ENCODE data around the gene JMJD1C. TPM values are rescaled to one million over a fixed set of nuclear protein-coding genes. Genes with fewer than 3 reads are reported as not detected.

JMJD1C gene
- total RNA-seq, 1 donor from 2014 or later = 105 TPM

- no peak for DNase-seq (ENCODE audit: extremely low spot score in 2 of 2)
- Histone ChIP-seq H3K9me3 (no peaks in the 10 kb centered on the region), H3K4me3 (no peak overlapping the region), H3K4me1 (peaks cover 13% of the 10 kb centered on the region), H3K27me3 (no peaks in the 10 kb centered on the region), H3K36me3 (no peaks in the 10 kb centered on the region), H3K27ac (no peak overlapping the region)
- intact Hi-C loops (cut with DNase I) = no loop called here
- TF ChIP-seq CTCF (IDR thresholded peaks at IDR 0.05) = no peak
- TF ChIP-seq POLR2A (IDR thresholded peaks at IDR 0.05) = no peak
- TF ChIP-seq POLR2AphosphoS5 (IDR thresholded peaks at IDR 0.05; ENCODE audit: insufficient read depth in 1 of 2, low read depth in 1 of 2) = no peak
Observed at GRCh38 chr10:63480237-63480636, 14.5 kb upstream of the JMJD1C start.

DNA sequence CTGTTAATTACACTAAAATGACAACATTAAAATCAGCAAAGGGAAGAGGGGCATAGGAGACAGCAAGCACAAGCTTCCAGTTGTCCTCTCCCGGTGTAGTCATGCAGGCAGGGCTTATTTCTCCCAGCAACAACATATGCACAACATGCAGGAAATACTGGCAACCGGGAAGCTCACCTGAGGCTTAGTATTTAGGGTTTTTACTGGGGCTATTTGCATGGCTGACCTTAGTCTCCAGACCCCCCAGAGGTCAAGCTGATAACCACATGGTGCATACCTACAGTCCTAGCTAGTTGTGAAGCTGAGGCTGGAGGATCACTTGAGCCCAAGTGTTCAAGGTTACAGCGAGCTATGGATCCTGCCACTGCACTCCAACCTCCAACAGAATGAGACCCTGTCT lies 12.8 kb upstream of the JMJD1C start:
- no peaks in the 10 kb centered on the region for H3K9me3 ChIP-seq
- no peak for DNase-seq (ENCODE audit: extremely low spot score in 2 of 2)
- no peaks in the 10 kb centered on the region for H3K36me3 ChIP-seq
- intact Hi-C loops (cut with DNase I) = no loop called here
- TF ChIP-seq POLR2AphosphoS5 (IDR thresholded peaks at IDR 0.05; ENCODE audit: insufficient read depth in 1 of 2, low read depth in 1 of 2) = no peak
- TF ChIP-seq POLR2A (IDR thresholded peaks at IDR 0.05) = no peak
- no peak for TF ChIP-seq CTCF (IDR thresholded peaks at IDR 0.05)
- H3K4me3 ChIP-seq = no peak overlapping the region
- no peak overlapping the region for H3K27ac ChIP-seq
- no peaks in the 10 kb centered on the region for H3K27me3 ChIP-seq
- peaks cover 13% of the 10 kb centered on the region for H3K4me1 ChIP-seq

GRCh38 chr10:63477927-63478326 lies 12.2 kb upstream of the JMJD1C start:
- no peak for DNase-seq (ENCODE audit: extremely low spot score in 2 of 2)
- Histone ChIP-seq H3K9me3 (no peaks in the 10 kb centered on the region), H3K27ac (no peak overlapping the region), H3K36me3 (no peaks in the 10 kb centered on the region), H3K4me1 (peaks cover 13% of the 10 kb centered on the region), H3K27me3 (no peaks in the 10 kb centered on the region), H3K4me3 (no peak overlapping the region)
- intact Hi-C loops (cut with DNase I) = no loop called here
- no peak for TF ChIP-seq CTCF (IDR thresholded peaks at IDR 0.05)
- TF ChIP-seq POLR2A (IDR thresholded peaks at IDR 0.05) = no peak
- no peak for TF ChIP-seq POLR2AphosphoS5 (IDR thresholded peaks at IDR 0.05; ENCODE audit: insufficient read depth in 1 of 2, low read depth in 1 of 2)

- Histone ChIP-seq H3K9me3 (no peaks in the 10 kb centered on the region), H3K36me3 (no peaks in the 10 kb centered on the region), H3K4me1 (no peaks in the 10 kb centered on the region), H3K27ac (no peak overlapping the region), H3K4me3 (no peak overlapping the region), H3K27me3 (no peaks in the 10 kb centered on the region)
- intact Hi-C loops (cut with DNase I) = no loop called here
- TF ChIP-seq POLR2A (IDR thresholded peaks at IDR 0.05) (no peak), CTCF (IDR thresholded peaks at IDR 0.05) (no peak), POLR2AphosphoS5 (IDR thresholded peaks at IDR 0.05; ENCODE audit: insufficient read depth in 1 of 2, low read depth in 1 of 2) (no peak)
- DNase-seq (ENCODE audit: extremely low spot score in 2 of 2) = no peak
Observed at GRCh38 chr10:63474488-63474887, 8.7 kb upstream of the JMJD1C start.

DNA sequence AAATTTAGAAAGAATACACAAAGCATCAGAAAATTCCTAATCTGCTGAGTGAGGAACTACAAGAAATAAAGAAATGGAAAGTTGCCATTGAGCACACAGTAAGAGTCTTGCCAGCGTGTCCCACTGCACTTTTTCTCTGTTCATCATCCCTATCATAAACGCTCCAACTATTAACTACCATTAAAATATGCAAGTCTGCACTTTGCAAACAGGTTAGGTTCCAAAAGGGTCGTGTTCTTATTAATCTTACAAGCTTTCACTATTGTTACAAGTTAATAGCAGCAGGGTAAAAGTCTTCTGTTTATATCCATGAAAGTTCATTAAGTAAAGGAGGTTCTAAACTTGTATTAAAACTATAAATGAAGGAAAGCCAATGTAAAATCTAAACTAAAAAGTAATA lies 5.2 kb upstream of the JMJD1C start:
- no peak overlapping the region for H3K27ac ChIP-seq
- no peak overlapping the region for H3K4me3 ChIP-seq
- no peak for DNase-seq (ENCODE audit: extremely low spot score in 2 of 2)
- TF ChIP-seq POLR2A (IDR thresholded peaks at IDR 0.05) = no peak
- H3K4me1 ChIP-seq = no peaks in the 10 kb centered on the region
- intact Hi-C loops (cut with DNase I) = no loop called here
- H3K9me3 ChIP-seq = no peaks in the 10 kb centered on the region
- H3K27me3 ChIP-seq = no peaks in the 10 kb centered on the region
- no peaks in the 10 kb centered on the region for H3K36me3 ChIP-seq

DNA sequence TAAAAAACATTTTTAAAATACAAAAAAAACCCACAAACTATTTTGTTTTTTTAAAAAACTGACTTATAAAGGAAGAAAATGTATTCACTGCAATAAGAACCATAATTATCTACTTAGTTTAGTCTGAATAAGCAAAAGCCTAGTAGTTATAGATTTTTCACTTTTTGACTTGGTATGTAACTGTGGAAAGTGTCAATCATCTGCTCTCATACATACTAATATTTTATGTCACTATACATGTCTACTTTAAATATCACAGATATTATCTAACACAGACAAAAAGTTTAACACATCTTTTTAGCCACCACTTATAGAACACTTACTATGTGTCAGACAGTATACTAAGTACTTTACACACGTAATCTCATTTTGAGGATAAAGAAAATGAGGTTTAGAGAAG lies 3.2 kb upstream of the JMJD1C start:
- TF ChIP-seq CTCF (IDR thresholded peaks at IDR 0.05) = no peak
- no peak for TF ChIP-seq POLR2AphosphoS5 (IDR thresholded peaks at IDR 0.05; ENCODE audit: insufficient read depth in 1 of 2, low read depth in 1 of 2)
- no peak for TF ChIP-seq POLR2A (IDR thresholded peaks at IDR 0.05)
- intact Hi-C loops (cut with DNase I) = loop anchor here (10.0 kb wide), 1 partner anchor 56 kb away; the partner anchor contains the start of gene REEP3
- Histone ChIP-seq H3K9me3 (no peaks in the 10 kb centered on the region), H3K36me3 (no peaks in the 10 kb centered on the region), H3K27ac (no peak overlapping the region), H3K27me3 (no peaks in the 10 kb centered on the region), H3K4me3 (no peak overlapping the region), H3K4me1 (peaks cover 6% of the 10 kb centered on the region)
- no peak for DNase-seq (ENCODE audit: extremely low spot score in 2 of 2)
